ENCODE results near the gene PXN.

The PXN gene

GRCh38 chr12:120265473-120266179, at the start of gene PXN:
TSS of gene PXN (minus strand) at chr12:120265730. CDS start at chr12:120265629, 101 bp downstream.
- DNase-seq (ENCODE audit: low spot score in 2 of 2) = peak; percentile 68 to 92
- Histone ChIP-seq H3K4me1 (peaks cover 10% of the 10 kb centered on the region), H3K27me3 (ENCODE audit: low read depth) (no peaks in the 10 kb centered on the region), H3K36me3 (replicated peaks) (no peaks in the 10 kb centered on the region), H3K4me3 (peak within 1 kb of the TSS; percentile 47), H3K9me3 (no peaks in the 10 kb centered on the region)
- in situ Hi-C loops (cut with MboI; ENCODE audit: low sequenced_read_pairs) = no loop called here

GRCh38 chr12:120314220-120314619, 48.7 kb upstream of the PXN start:
- H3K36me3 ChIP-seq (replicated peaks) = no peaks in the 10 kb centered on the region
- H3K9me3 ChIP-seq = no peaks in the 10 kb centered on the region
- DNase-seq (ENCODE audit: low spot score in 2 of 2) = peak in 1 of 2 experiments; percentile 55
- peaks cover 7% of the 10 kb centered on the region for H3K4me1 ChIP-seq
- in situ Hi-C loops (cut with MboI; ENCODE audit: low sequenced_read_pairs) = no loop called here
- H3K4me3 ChIP-seq = no peak overlapping the region
- no peaks in the 10 kb centered on the region for H3K27me3 ChIP-seq (ENCODE audit: low read depth)

- in situ Hi-C loops (cut with MboI; ENCODE audit: low sequenced_read_pairs) = no loop called here
- H3K4me3 ChIP-seq = peak within 1 kb of the TSS; percentile 44
- no peaks in the 10 kb centered on the region for H3K9me3 ChIP-seq
- DNase-seq (ENCODE audit: low spot score in 2 of 2) = peak; percentile 92 to 94
- H3K36me3 ChIP-seq (replicated peaks) = no peaks in the 10 kb centered on the region
- H3K27me3 ChIP-seq (ENCODE audit: low read depth) = no peaks in the 10 kb centered on the region
- H3K4me1 ChIP-seq = no peaks in the 10 kb centered on the region
Observed at GRCh38 chr12:120301962-120302815, 36.7 kb upstream of the PXN start, which contains the start of gene SIRT4. TSS of gene SIRT4 (plus strand) at chr12:120302321. CDS start at chr12:120303562, 1,241 bp downstream.

- Histone ChIP-seq H3K9me3 (no peaks in the 10 kb centered on the region), H3K4me3 (peak within 1 kb of the TSS; percentile 37), H3K36me3 (replicated peaks) (no peaks in the 10 kb centered on the region), H3K4me1 (peaks cover 26% of the 10 kb centered on the region), H3K27me3 (ENCODE audit: low read depth) (no peaks in the 10 kb centered on the region)
- DNase-seq (ENCODE audit: low spot score in 2 of 2) = peak; percentile 92 to 99
- in situ Hi-C loops (cut with MboI; ENCODE audit: low sequenced_read_pairs) = no loop called here
Observed at GRCh38 chr12:120292661-120293531, 27.4 kb upstream of the PXN start, which contains the start of gene RNU4-1. TSS of gene RNU4-1 (minus strand) at chr12:120293237.

GRCh38 chr12:120292411-120292660, 26.8 kb upstream of the PXN start:
- no peaks in the 10 kb centered on the region for H3K36me3 ChIP-seq (replicated peaks)
- DNase-seq (ENCODE audit: low spot score in 2 of 2) = no peak
- peak overlapping the region; percentile 37 for H3K4me3 ChIP-seq
- no peaks in the 10 kb centered on the region for H3K9me3 ChIP-seq
- in situ Hi-C loops (cut with MboI; ENCODE audit: low sequenced_read_pairs) = no loop called here
- H3K27me3 ChIP-seq (ENCODE audit: low read depth) = no peaks in the 10 kb centered on the region
- peaks cover 26% of the 10 kb centered on the region for H3K4me1 ChIP-seq

- in situ Hi-C loops (cut with MboI; ENCODE audit: low sequenced_read_pairs) = no loop called here
- Histone ChIP-seq H3K36me3 (replicated peaks) (no peaks in the 10 kb centered on the region), H3K27me3 (ENCODE audit: low read depth) (no peaks in the 10 kb centered on the region), H3K4me1 (peaks cover 26% of the 10 kb centered on the region), H3K9me3 (no peaks in the 10 kb centered on the region), H3K4me3 (peak overlapping the region; percentile 25)
- peak; percentile 59 to 82 for DNase-seq (ENCODE audit: low spot score in 2 of 2)
Observed at GRCh38 chr12:120290609-120291305, 25.2 kb upstream of the PXN start.

GRCh38 chr12:120287491-120287890, 22.0 kb upstream of the PXN start:
- no peaks in the 10 kb centered on the region for H3K27me3 ChIP-seq (ENCODE audit: low read depth)
- H3K36me3 ChIP-seq (replicated peaks) = no peaks in the 10 kb centered on the region
- H3K9me3 ChIP-seq = no peaks in the 10 kb centered on the region
- H3K4me3 ChIP-seq = no peak overlapping the region
- DNase-seq (ENCODE audit: low spot score in 2 of 2) = no peak
- H3K4me1 ChIP-seq = peaks cover 9% of the 10 kb centered on the region
- in situ Hi-C loops (cut with MboI; ENCODE audit: low sequenced_read_pairs) = no loop called here

GRCh38 chr12:120286768-120287490, 21.4 kb upstream of the PXN start:
- in situ Hi-C loops (cut with MboI; ENCODE audit: low sequenced_read_pairs) = no loop called here
- Histone ChIP-seq H3K4me1 (peaks cover 9% of the 10 kb centered on the region), H3K27me3 (ENCODE audit: low read depth) (no peaks in the 10 kb centered on the region), H3K9me3 (no peaks in the 10 kb centered on the region), H3K4me3 (no peak overlapping the region), H3K36me3 (replicated peaks) (no peaks in the 10 kb centered on the region)
- DNase-seq (ENCODE audit: low spot score in 2 of 2) = no peak

- in situ Hi-C loops (cut with MboI; ENCODE audit: low sequenced_read_pairs) = no loop called here
- DNase-seq (ENCODE audit: low spot score in 2 of 2) = no peak
Observed at GRCh38 chr12:120284381-120284780, 18.9 kb upstream of the PXN start.

GRCh38 chr12:120283318-120283717, 17.8 kb upstream of the PXN start:
- no peaks in the 10 kb centered on the region for H3K9me3 ChIP-seq
- no peak for DNase-seq (ENCODE audit: low spot score in 2 of 2)
- H3K27me3 ChIP-seq (ENCODE audit: low read depth) = no peaks in the 10 kb centered on the region
- H3K36me3 ChIP-seq (replicated peaks) = no peaks in the 10 kb centered on the region
- H3K4me1 ChIP-seq = no peaks in the 10 kb centered on the region
- in situ Hi-C loops (cut with MboI; ENCODE audit: low sequenced_read_pairs) = no loop called here
- H3K4me3 ChIP-seq = no peak overlapping the region

More at GRCh38 chr12:120284381-120284780, 18.9 kb upstream of the PXN start:
- Histone ChIP-seq H3K27me3 (ENCODE audit: low read depth) (no peaks in the 10 kb centered on the region), H3K4me1 (no peaks in the 10 kb centered on the region), H3K36me3 (replicated peaks) (no peaks in the 10 kb centered on the region), H3K9me3 (no peaks in the 10 kb centered on the region), H3K4me3 (no peak overlapping the region)

GRCh38 chr12:120278137-120279069, 12.9 kb upstream of the PXN start:
- Histone ChIP-seq H3K4me1 (no peaks in the 10 kb centered on the region), H3K27me3 (ENCODE audit: low read depth) (no peaks in the 10 kb centered on the region), H3K4me3 (no peak overlapping the region), H3K36me3 (replicated peaks) (no peaks in the 10 kb centered on the region), H3K9me3 (no peaks in the 10 kb centered on the region)
- in situ Hi-C loops (cut with MboI; ENCODE audit: low sequenced_read_pairs) = no loop called here
- DNase-seq (ENCODE audit: low spot score in 2 of 2) = no peak

GRCh38 chr12:120276734-120277133, 11.2 kb upstream of the PXN start:
- Histone ChIP-seq H3K4me1 (no peaks in the 10 kb centered on the region), H3K36me3 (replicated peaks) (no peaks in the 10 kb centered on the region), H3K9me3 (no peaks in the 10 kb centered on the region), H3K27me3 (ENCODE audit: low read depth) (no peaks in the 10 kb centered on the region), H3K4me3 (no peak overlapping the region)
- DNase-seq (ENCODE audit: low spot score in 2 of 2) = no peak
- in situ Hi-C loops (cut with MboI; ENCODE audit: low sequenced_read_pairs) = no loop called here

All from HAP-1 (cell line).